ENCODE data around the gene TBKBP1. TPM values are rescaled to one million over a fixed set of nuclear protein-coding genes. Genes with fewer than 3 reads are reported as not detected.

Gene TBKBP1, protein sequence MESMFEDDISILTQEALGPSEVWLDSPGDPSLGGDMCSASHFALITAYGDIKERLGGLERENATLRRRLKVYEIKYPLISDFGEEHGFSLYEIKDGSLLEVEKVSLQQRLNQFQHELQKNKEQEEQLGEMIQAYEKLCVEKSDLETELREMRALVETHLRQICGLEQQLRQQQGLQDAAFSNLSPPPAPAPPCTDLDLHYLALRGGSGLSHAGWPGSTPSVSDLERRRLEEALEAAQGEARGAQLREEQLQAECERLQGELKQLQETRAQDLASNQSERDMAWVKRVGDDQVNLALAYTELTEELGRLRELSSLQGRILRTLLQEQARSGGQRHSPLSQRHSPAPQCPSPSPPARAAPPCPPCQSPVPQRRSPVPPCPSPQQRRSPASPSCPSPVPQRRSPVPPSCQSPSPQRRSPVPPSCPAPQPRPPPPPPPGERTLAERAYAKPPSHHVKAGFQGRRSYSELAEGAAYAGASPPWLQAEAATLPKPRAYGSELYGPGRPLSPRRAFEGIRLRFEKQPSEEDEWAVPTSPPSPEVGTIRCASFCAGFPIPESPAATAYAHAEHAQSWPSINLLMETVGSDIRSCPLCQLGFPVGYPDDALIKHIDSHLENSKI
- 10 to 100 TPM in 2 of 4 donors, 1 to 10 TPM in 2; 8.2 to 11.0 (median 10.0) TPM for total RNA-seq

GRCh38 chr17:47693731-47694580 lies at the start of gene TBKBP1:
Gene TBKBP1 (plus strand): TSS chr17:47694161. CDS start chr17:47696113, 1,952 bp downstream.
- DNase-seq: peak; percentile 46 to 47
- intact Hi-C loops (cut with DNase I): loop anchor here (10.0 kb wide), 1 partner anchor 201 kb away; the partner anchor contains the start of gene SP2
- Histone ChIP-seq H3K4me3 (replicated peaks in 1 of 3) (peak within 1 kb of the TSS; percentile 74 to 92 (median 84)), H3K27ac (peak within 1 kb of the TSS; percentile 85 to 90 (median 88)), H3K4me1 (peaks cover 14 to 17% of the 10 kb centered on the region in 2 donors), H3K9me3 (no peaks in the 10 kb centered on the region), H3K27me3 (no peaks in the 10 kb centered on the region), H3K36me3 (no peaks in the 10 kb centered on the region)
- WGBS, 2 donors: 1 to 2% methylated on average over 27 to 39 of the region's 87 CpGs
- TF ChIP-seq, protein P1, sequence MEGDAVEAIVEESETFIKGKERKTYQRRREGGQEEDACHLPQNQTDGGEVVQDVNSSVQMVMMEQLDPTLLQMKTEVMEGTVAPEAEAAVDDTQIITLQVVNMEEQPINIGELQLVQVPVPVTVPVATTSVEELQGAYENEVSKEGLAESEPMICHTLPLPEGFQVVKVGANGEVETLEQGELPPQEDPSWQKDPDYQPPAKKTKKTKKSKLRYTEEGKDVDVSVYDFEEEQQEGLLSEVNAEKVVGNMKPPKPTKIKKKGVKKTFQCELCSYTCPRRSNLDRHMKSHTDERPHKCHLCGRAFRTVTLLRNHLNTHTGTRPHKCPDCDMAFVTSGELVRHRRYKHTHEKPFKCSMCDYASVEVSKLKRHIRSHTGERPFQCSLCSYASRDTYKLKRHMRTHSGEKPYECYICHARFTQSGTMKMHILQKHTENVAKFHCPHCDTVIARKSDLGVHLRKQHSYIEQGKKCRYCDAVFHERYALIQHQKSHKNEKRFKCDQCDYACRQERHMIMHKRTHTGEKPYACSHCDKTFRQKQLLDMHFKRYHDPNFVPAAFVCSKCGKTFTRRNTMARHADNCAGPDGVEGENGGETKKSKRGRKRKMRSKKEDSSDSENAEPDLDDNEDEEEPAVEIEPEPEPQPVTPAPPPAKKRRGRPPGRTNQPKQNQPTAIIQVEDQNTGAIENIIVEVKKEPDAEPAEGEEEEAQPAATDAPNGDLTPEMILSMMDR (IDR thresholded peaks at IDR 0.05): no peak
- no peak for TF ChIP-seq POLR2A (IDR thresholded peaks at IDR 0.05)

- Histone ChIP-seq H3K27me3 (no peaks in the 10 kb centered on the region), H3K27ac (no peak overlapping the region), H3K36me3 (no peaks in the 10 kb centered on the region), H3K9me3 (no peaks in the 10 kb centered on the region), H3K4me1 (peaks cover 6 to 9% of the 10 kb centered on the region in 2 donors), H3K4me3 (replicated peaks in 1 of 3) (no peak overlapping the region)
- TF ChIP-seq, protein P1 (IDR thresholded peaks at IDR 0.05): no peak
- TF ChIP-seq POLR2A (IDR thresholded peaks at IDR 0.05): no peak
- DNase-seq: no peak
- intact Hi-C loops (cut with DNase I): no loop called here
- 87 to 91% methylated on average over 5 of the region's 5 CpGs for WGBS, 2 donors
These were observed 49.6 kb upstream of the TBKBP1 start for GRCh38 chr17:47644324-47644723.

- intact Hi-C loops (cut with DNase I): no loop called here
These were observed 44.6 kb upstream of the TBKBP1 start, which contains the start of gene KPNB1 for GRCh38 chr17:47649153-47649971. Gene KPNB1 (plus strand): TSS chr17:47649919. CDS start chr17:47650245, 326 bp downstream.

GRCh38 chr17:47649972-47650524 lies 43.9 kb upstream of the TBKBP1 start:
- peak in 1 of 2 donors; percentile 54 for DNase-seq
- WGBS, 2 donors: 0% methylated on average over 4 to 24 of the region's 48 CpGs
- peaks cover 11 to 18% of the 10 kb centered on the region in 2 donors for H3K4me1 ChIP-seq

More at GRCh38 chr17:47649153-47649971, 44.6 kb upstream of the TBKBP1 start, which contains the start of gene KPNB1:
- peak within 1 kb of the TSS; percentile 64 to 97 (median 94) for H3K4me3 ChIP-seq (replicated peaks in 1 of 3)
- H3K9me3 ChIP-seq: no peaks in the 10 kb centered on the region
- peak; percentile 100 for DNase-seq
- H3K4me1 ChIP-seq: peaks cover 11 to 18% of the 10 kb centered on the region in 2 donors
- H3K27ac ChIP-seq: peak within 1 kb of the TSS; percentile 79 to 92 (median 89)
- WGBS, 2 donors: 0 to 1% methylated on average over 41 to 57 of the region's 74 CpGs
- no peaks in the 10 kb centered on the region for H3K27me3 ChIP-seq
- peak in 1 of 2 donors; percentile 73 for TF ChIP-seq POLR2A (IDR thresholded peaks at IDR 0.05)
- TF ChIP-seq, protein P1 (IDR thresholded peaks at IDR 0.05): no peak
- H3K36me3 ChIP-seq: peaks cover 16 to 22% of the 10 kb centered on the region in 2 donors

More at GRCh38 chr17:47649972-47650524, 43.9 kb upstream of the TBKBP1 start:
- Histone ChIP-seq H3K27me3 (no peaks in the 10 kb centered on the region), H3K9me3 (no peaks in the 10 kb centered on the region), H3K27ac (peak overlapping the region; percentile 79 to 92 (median 89)), H3K36me3 (peaks cover 22 to 28% of the 10 kb centered on the region in 2 donors), H3K4me3 (replicated peaks in 1 of 3) (peak overlapping the region in 2 of 3 donors; percentile 94 to 97)
- TF ChIP-seq POLR2A (IDR thresholded peaks at IDR 0.05): peak in 1 of 2 donors; percentile 16
- TF ChIP-seq, protein P1 (IDR thresholded peaks at IDR 0.05): no peak
- intact Hi-C loops (cut with DNase I): no loop called here

Data from thyroid gland (tissue), 4 donors.